Stromal cell of bone marrow (primary cell): Measurements from ENCODE around the gene EFR3B.
A peak's percentile ranks its signal among the peaks of the same experiment; 100 is the strongest.
"Not testable (repeated sequence)": the region's sequence is repeated elsewhere in the genome, so short reads cannot be mapped to it uniquely, and the experiment has no call there.

Experiments used
- DNase-seq: peaks from one replicate; pipeline ENCODE4 v3.0.0-alpha.2; 2012; ENCODE audit warnings: low read depth

The EFR3B gene

GRCh38 chr2:25073025-25073424, 31.1 kb downstream of the EFR3B start:
- no peak for DNase-seq

GRCh38 chr2:25073914-25074313, 32.0 kb downstream of the EFR3B start:
- DNase-seq: no peak

GRCh38 chr2:25074826-25075225, 33.0 kb downstream of the EFR3B start:
- DNase-seq: no peak

- no peak for DNase-seq
Measured at GRCh38 chr2:25076749-25077148, 34.9 kb downstream of the EFR3B start.

- DNase-seq: no peak
Measured at GRCh38 chr2:25077789-25078169, 35.9 kb downstream of the EFR3B start.

GRCh38 chr2:25078170-25079049, 36.5 kb downstream of the EFR3B start:
- DNase-seq: peak; percentile 24

GRCh38 chr2:25079050-25079635, 37.3 kb downstream of the EFR3B start:
- no peak for DNase-seq

GRCh38 chr2:25081237-25081790, 39.4 kb downstream of the EFR3B start:
- no peak for DNase-seq

- DNase-seq: no peak
Measured at GRCh38 chr2:25082002-25082622, 40.2 kb downstream of the EFR3B start.

- no peak for DNase-seq
Measured at GRCh38 chr2:25085761-25086560, 44.1 kb downstream of the EFR3B start.

GRCh38 chr2:25088817-25089516, 47.1 kb downstream of the EFR3B start:
- DNase-seq: no peak

- no peak for DNase-seq
Measured at GRCh38 chr2:25089605-25090315, 47.9 kb downstream of the EFR3B start.

GRCh38 chr2:25090801-25091200, 48.9 kb downstream of the EFR3B start:
- no peak for DNase-seq

GRCh38 chr2:25091265-25091664, 49.4 kb downstream of the EFR3B start:
- DNase-seq: no peak

- DNase-seq: no peak
Measured at GRCh38 chr2:25098056-25098455, 56.2 kb downstream of the EFR3B start.

- DNase-seq: no peak
Measured at GRCh38 chr2:25098670-25099486, 57.0 kb downstream of the EFR3B start.

- not testable (repeated sequence) for DNase-seq
Measured at GRCh38 chr2:25102352-25102751, 60.5 kb downstream of the EFR3B start.

GRCh38 chr2:25103287-25103871, 61.5 kb downstream of the EFR3B start:
- peak; percentile 94 for DNase-seq

GRCh38 chr2:25104736-25105135, 62.9 kb downstream of the EFR3B start:
- DNase-seq: no peak
